Hematopoietic multipotent progenitor cell (in vitro differentiated cells): ENCODE data around the gene ACADS. TPM values are rescaled to one million over a fixed set of nuclear protein-coding genes. Genes with fewer than 3 reads are reported as not detected.

ENCODE experiments used
- DNase-seq, 3 donors: peaks; one replicate each; pipeline ENCODE4 v3.0.0-alpha.2; 2011 to 2015; ENCODE audit warnings: low read depth in 2 of 3, low spot score in 2 of 3
- total RNA-seq: library from RNA; depleted of rRNA; stranded (reverse); fragments of >200 nt; gene quantifications from one replicate; pipeline ENCODE4 v1.2.3, GENCODE V29; 2012

ACADS gene
- total RNA-seq, 1 donor, result 33.1 TPM

- DNase-seq, result no peak
Observed at GRCh38 chr12:120699553-120699952, 26.1 kb upstream of the ACADS start.

- DNase-seq, result no peak
Observed at GRCh38 chr12:120700886-120701285, 24.7 kb upstream of the ACADS start.

GRCh38 chr12:120702637-120703036, 23.0 kb upstream of the ACADS start:
- DNase-seq, result no peak

GRCh38 chr12:120703311-120703942, 22.2 kb upstream of the ACADS start:
- DNase-seq, result no peak

- no peak for DNase-seq
Observed at GRCh38 chr12:120705618-120706017, 20.0 kb upstream of the ACADS start.

GRCh38 chr12:120706029-120706428, 19.6 kb upstream of the ACADS start:
- no peak for DNase-seq

- DNase-seq, result no peak
Observed at GRCh38 chr12:120708651-120709050, 17.0 kb upstream of the ACADS start.

GRCh38 chr12:120710031-120710804, 15.4 kb upstream of the ACADS start, which contains the start of gene UNC119B:
UNC119B (plus strand) TSS chr12:120710458; CDS start chr12:120710475, 17 bp downstream.
- peak in 2 of 3 donors; percentile 65 to 67 for DNase-seq

- peak in 2 of 3 donors; percentile 38 to 48 for DNase-seq
Observed at GRCh38 chr12:120710805-120711296, 14.8 kb upstream of the ACADS start.

- DNase-seq, result no peak
Observed at GRCh38 chr12:120711411-120711810, 14.2 kb upstream of the ACADS start.

GRCh38 chr12:120712610-120713009, 13.0 kb upstream of the ACADS start:
- DNase-seq, result no peak

GRCh38 chr12:120713861-120714482, 11.7 kb upstream of the ACADS start:
- peak; percentile 60 to 90 (median 83) for DNase-seq

GRCh38 chr12:120718055-120718454, 7.6 kb upstream of the ACADS start:
- DNase-seq, result no peak

GRCh38 chr12:120719072-120719471, 6.6 kb upstream of the ACADS start:
- no peak for DNase-seq

- DNase-seq, result peak in 1 of 3 donors; percentile 39
Observed at GRCh38 chr12:120719496-120720233, 6.0 kb upstream of the ACADS start.

- DNase-seq, result peak in 2 of 3 donors; percentile 48 to 64
Observed at GRCh38 chr12:120720234-120720986, 5.2 kb upstream of the ACADS start.

GRCh38 chr12:120720987-120721801, 4.4 kb upstream of the ACADS start:
- DNase-seq, result no peak

GRCh38 chr12:120721866-120722265, 3.8 kb upstream of the ACADS start:
- peak in 2 of 3 donors; percentile 48 to 68 for DNase-seq

- DNase-seq, result no peak
Observed at GRCh38 chr12:120722784-120723183, 2.8 kb upstream of the ACADS start.
